CD4-positive, alpha-beta T cell (primary cell): ENCODE data around the gene LCN12. TPM values are rescaled to one million over a fixed set of nuclear protein-coding genes. Genes with fewer than 3 reads are reported as not detected.

Experiments
- ATAC-seq: fragments of 200-7000 bp; cut with Tn5 transposase; one replicate; pipeline ENCODE4 v1.10.0; 2022; ENCODE audit warnings: mild to moderate bottlenecking; ENCODE audit not compliant: poor library complexity
- CTCF ChIA-PET: fragments of 350-600 bp; sonication (Branson Sonifier 250); formaldehyde crosslinking; loops from one replicate; lab custom pipeline; 2021; ENCODE audit warnings: antibody characterized with exemption, inconsistent platforms; lab: Charles Lee
- POLR2A ChIA-PET: fragments of 350-600 bp; sonication (Branson Sonifier 250); formaldehyde crosslinking; loops from one replicate; lab custom pipeline; 2021; ENCODE audit warnings: antibody characterized with exemption, inconsistent platforms; lab: Charles Lee
- DNase-seq, 14 experiments: peaks; one replicate each; pipeline ENCODE4 v3.0.0-alpha.2; 2013 to 2020; ENCODE audit warnings: mixed read lengths in 2 of 14
- H3K27ac ChIP-seq, 2 donors: one replicate each; pipeline versions ENCODE4 v1.5.1 to v1.7.0; 2013; ENCODE audit warnings: low read length in 2 of 2, low read depth in 1 of 2, mild to moderate bottlenecking in 1 of 2
- H3K27me3 ChIP-seq, 2 experiments: 1 replicate in 1 of 2; 2 replicates in 1 of 2; pipeline versions ENCODE4 v1.6.1 to v1.7.0; 2013; ENCODE audit warnings: low read length in 2 of 2, control low read depth in 1 of 2, mild to moderate bottlenecking in 1 of 2, moderate library complexity in 1 of 2; ENCODE audit not compliant: insufficient read depth in 2 of 2, control insufficient read depth in 1 of 2
- H3K36me3 ChIP-seq: one replicate; pipeline ENCODE4 v1.6.1; 2013; ENCODE audit warnings: low read length, control low read depth; ENCODE audit not compliant: insufficient read depth
- H3K4me1 ChIP-seq: one replicate; pipeline ENCODE4 v1.6.1; 2013; ENCODE audit warnings: low read length, control low read depth; ENCODE audit not compliant: insufficient read depth
- H3K4me3 ChIP-seq: one replicate; pipeline ENCODE4 v1.5.1; 2013; ENCODE audit warnings: mild to moderate bottlenecking, low read length, moderate library complexity
- H3K9me3 ChIP-seq, 2 experiments: 1 replicate in 1 of 2; 2 replicates in 1 of 2; pipeline versions ENCODE4 v1.6.1 to v1.7.0; 2013; ENCODE audit warnings: low read length in 2 of 2, mild to moderate bottlenecking in 2 of 2, control low read depth in 1 of 2, moderate library complexity in 1 of 2; ENCODE audit not compliant: control insufficient read depth in 1 of 2, insufficient read depth in 1 of 2
- H3K27ac Mint-ChIP-seq: one replicate; pipeline ENCODE4 v1.8.0; 2020; ENCODE audit warnings: mixed read lengths
- H3K27me3 Mint-ChIP-seq: one replicate; pipeline ENCODE4 v1.8.0; 2021; ENCODE audit warnings: mixed read lengths
- H3K36me3 Mint-ChIP-seq: one replicate; pipeline ENCODE4 v1.8.0; 2021; ENCODE audit warnings: low read depth, mixed read lengths
- H3K4me1 Mint-ChIP-seq: one replicate; pipeline ENCODE4 v1.8.0; 2021; ENCODE audit warnings: low read depth, mixed read lengths
- H3K4me3 Mint-ChIP-seq: one replicate; pipeline ENCODE4 v1.8.0; 2020; ENCODE audit warnings: mild to moderate bottlenecking, mixed read lengths
- H3K9me3 Mint-ChIP-seq: one replicate; pipeline ENCODE4 v1.8.0; 2020; ENCODE audit warnings: mixed read lengths
- intact Hi-C, 2 experiments: fragments of 100-400 bp; cut with DNase I in 1 of 2; cut with micrococcal nuclease in 1 of 2; formaldehyde crosslinking; loops; one replicate each; pipeline versions ENCODE4 v1.15.1 to v1.9.0; 2023 to 2025; cut with DNase I, micrococcal nuclease
- total RNA-seq, 174 experiments: library from RNA in 2 of 174; stranded (reverse) in 2 of 174; gene quantifications; one replicate each; pipeline ENCODE4 v1.2.3 and lab custom pipeline; 2021 to 2026
- TF ChIP-seq, protein P1 (sequence below): fragments of 200-600 bp; IDR thresholded peaks from one replicate; pipeline ENCODE4 v1.8.0; 2022; ENCODE audit warnings: antibody characterized with exemption, mild to moderate bottlenecking

The LCN12 gene
- total RNA-seq, 2 experiments from 2014 or later = 1.3 to 1.5 TPM

DNA sequence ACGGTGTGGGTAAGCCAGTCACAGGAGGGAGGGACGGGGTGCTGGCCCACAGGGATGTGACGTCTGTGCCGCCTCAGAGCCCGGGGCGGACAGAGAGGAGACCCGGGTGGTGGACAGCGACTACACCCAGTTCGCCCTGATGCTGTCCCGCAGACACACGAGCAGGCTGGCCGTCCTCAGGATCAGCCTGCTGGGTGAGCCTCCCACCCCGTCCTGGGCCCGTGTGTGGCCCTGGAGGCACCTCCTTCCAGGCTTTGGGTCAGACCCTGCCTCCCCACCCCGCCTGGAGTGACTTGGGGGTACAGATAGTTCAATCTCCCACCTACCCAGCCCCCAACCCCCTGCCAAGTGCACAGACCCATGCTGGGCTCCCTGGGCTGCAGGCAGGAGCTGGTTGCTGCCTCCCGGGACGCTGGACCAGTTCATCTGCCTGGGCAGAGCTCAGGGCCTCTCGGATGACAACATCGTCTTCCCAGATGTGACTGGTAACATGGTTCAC lies 1.7 kb downstream of the LCN12 start:
- H3K36me3 ChIP-seq = no peaks in the 10 kb centered on the region
- Mint-ChIP-seq H3K9me3 (peaks cover 2% of the 10 kb centered on the region), H3K27ac (no peak overlapping the region), H3K36me3 (no peaks in the 10 kb centered on the region), H3K27me3 (no peaks in the 10 kb centered on the region), H3K4me3 (no peak overlapping the region), H3K4me1 (peaks cover 5% of the 10 kb centered on the region)
- POLR2A ChIA-PET = no interaction called here
- peaks cover 35% of the 10 kb centered on the region for H3K4me1 ChIP-seq
- intact Hi-C loops = loop anchor here in 1 of 2 experiments (10.0 kb wide), 1 partner anchor 829 kb away; no protein-coding TSS in a partner anchor
- no peak overlapping the region for H3K4me3 ChIP-seq
- no peaks in the 10 kb centered on the region for H3K27me3 ChIP-seq
- TF ChIP-seq, protein P1, sequence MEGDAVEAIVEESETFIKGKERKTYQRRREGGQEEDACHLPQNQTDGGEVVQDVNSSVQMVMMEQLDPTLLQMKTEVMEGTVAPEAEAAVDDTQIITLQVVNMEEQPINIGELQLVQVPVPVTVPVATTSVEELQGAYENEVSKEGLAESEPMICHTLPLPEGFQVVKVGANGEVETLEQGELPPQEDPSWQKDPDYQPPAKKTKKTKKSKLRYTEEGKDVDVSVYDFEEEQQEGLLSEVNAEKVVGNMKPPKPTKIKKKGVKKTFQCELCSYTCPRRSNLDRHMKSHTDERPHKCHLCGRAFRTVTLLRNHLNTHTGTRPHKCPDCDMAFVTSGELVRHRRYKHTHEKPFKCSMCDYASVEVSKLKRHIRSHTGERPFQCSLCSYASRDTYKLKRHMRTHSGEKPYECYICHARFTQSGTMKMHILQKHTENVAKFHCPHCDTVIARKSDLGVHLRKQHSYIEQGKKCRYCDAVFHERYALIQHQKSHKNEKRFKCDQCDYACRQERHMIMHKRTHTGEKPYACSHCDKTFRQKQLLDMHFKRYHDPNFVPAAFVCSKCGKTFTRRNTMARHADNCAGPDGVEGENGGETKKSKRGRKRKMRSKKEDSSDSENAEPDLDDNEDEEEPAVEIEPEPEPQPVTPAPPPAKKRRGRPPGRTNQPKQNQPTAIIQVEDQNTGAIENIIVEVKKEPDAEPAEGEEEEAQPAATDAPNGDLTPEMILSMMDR = no peak
- peak in 1 of 14 experiments; percentile 5 for DNase-seq
- CTCF ChIA-PET = interaction anchor here (1.5 kb wide), 1 partner anchor 112 kb away, joined by 3 read pairs; the partner anchor contains the start of gene AJM1
- H3K27ac ChIP-seq = no peak overlapping the region
- no peak for ATAC-seq
- H3K9me3 ChIP-seq = peaks cover 0 to 3% of the 10 kb centered on the region in 2 experiments

DNA sequence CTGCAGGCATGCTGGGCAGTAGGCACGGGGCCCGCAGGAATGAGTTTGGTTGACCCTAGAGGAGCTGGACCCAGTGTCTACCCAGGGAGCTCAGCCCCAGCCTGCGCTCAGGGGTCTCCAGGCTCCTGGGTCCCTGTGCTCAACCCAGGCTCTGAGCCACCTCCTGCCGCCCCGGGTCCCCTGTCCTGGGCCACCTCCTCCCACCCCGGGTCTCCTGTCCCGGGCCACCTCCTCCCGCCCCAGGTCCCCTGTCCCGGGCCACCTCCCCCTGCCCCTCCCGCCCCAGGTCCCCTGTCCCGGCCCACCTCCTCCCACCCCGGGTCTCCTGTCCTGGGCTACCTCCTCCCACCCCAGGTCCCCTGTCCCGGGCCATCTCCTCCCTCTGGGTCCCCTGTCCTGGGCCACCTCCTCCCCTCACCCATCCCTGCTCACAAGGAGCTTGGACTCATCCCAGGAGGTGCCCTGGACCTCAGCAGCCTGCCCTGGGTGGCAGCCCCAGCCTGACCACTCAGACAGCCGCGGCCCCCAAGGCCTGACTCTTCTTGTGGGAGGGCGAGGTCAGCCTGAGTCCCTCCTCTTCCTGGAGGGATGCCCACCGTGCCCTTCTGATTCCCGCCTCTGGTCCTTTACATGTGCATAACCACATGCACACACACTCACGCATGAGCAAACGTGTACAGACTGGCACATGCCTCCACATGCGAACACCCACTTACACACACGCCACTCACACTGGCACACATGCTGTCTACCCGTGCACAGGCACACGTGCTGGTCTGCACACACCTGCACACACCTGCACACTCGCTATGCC lies 2.4 kb downstream of the LCN12 start:
- peaks cover 35% of the 10 kb centered on the region for H3K4me1 ChIP-seq
- ATAC-seq (no peak), DNase-seq (no peak)
- intact Hi-C loops = loop anchor here in 1 of 2 experiments (10.0 kb wide), 1 partner anchor 830 kb away; no protein-coding TSS in a partner anchor
- peaks cover 5% of the 10 kb centered on the region for H3K4me1 Mint-ChIP-seq
- peak overlapping the region; percentile 39 for H3K4me3 Mint-ChIP-seq
- CTCF ChIA-PET = no interaction called here
- H3K36me3 ChIP-seq = no peaks in the 10 kb centered on the region
- H3K27me3 ChIP-seq = no peaks in the 10 kb centered on the region
- H3K27me3 Mint-ChIP-seq = no peaks in the 10 kb centered on the region
- POLR2A ChIA-PET = no interaction called here
- no peaks in the 10 kb centered on the region for H3K36me3 Mint-ChIP-seq
- peaks cover 0 to 3% of the 10 kb centered on the region in 2 experiments for H3K9me3 ChIP-seq
- no peak overlapping the region for H3K27ac ChIP-seq
- no peak overlapping the region for H3K27ac Mint-ChIP-seq
- TF ChIP-seq, protein P1 = no peak
- peaks cover 2% of the 10 kb centered on the region for H3K9me3 Mint-ChIP-seq
- no peak overlapping the region for H3K4me3 ChIP-seq

DNA sequence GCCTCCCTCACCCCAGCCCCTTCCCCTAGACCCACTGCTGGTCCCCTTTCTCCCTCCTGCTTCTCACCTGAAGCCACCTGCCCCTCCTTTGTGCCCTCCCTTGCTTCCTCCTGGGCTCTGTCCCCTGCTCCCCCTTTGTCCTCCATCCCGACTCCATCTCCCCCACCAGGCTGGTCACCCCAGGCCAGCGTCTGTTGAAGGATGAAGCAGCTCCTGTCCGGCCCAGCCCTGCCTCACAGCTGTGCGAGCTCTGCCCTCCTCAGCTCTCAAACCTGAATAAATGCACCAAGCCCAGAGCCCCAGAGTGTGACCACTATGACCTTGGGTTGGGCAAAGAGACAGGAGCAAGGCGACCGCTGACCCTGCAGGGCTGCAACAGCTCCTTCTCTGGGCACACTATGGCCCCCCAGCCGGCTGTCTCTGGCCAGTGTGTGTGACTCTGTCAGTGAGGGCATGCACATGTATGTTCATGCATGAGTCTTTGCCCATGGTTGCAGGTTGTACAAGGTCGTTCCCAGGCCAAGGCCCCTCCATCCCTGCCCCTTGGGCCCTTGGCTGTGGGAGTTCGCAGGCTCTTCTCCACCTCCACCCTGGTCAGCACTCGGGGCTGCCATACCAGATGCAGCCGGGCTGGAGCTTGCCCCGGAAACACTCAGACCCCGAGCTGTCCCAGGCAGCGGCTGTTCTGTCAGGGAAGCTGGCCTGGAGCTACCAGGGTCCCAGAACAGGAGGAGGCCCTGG lies 3.3 kb downstream of the LCN12 start:
- no peak overlapping the region for H3K4me3 ChIP-seq
- peaks cover 0 to 3% of the 10 kb centered on the region in 2 experiments for H3K9me3 ChIP-seq
- Mint-ChIP-seq H3K27me3 (no peaks in the 10 kb centered on the region), H3K27ac (no peak overlapping the region), H3K9me3 (peaks cover 2% of the 10 kb centered on the region), H3K4me1 (peaks cover 5% of the 10 kb centered on the region), H3K4me3 (peak overlapping the region; percentile 20), H3K36me3 (no peaks in the 10 kb centered on the region)
- ATAC-seq (no peak), DNase-seq (no peak)
- no peaks in the 10 kb centered on the region for H3K27me3 ChIP-seq
- peaks cover 38% of the 10 kb centered on the region for H3K4me1 ChIP-seq
- TF ChIP-seq, protein P1 = no peak
- CTCF ChIA-PET = no interaction called here
- POLR2A ChIA-PET = no interaction called here
- no peaks in the 10 kb centered on the region for H3K36me3 ChIP-seq
- intact Hi-C loops = loop anchor here in 1 of 2 experiments (10.0 kb wide), 1 partner anchor 831 kb away; no protein-coding TSS in a partner anchor
- no peak overlapping the region for H3K27ac ChIP-seq
